ENCODE results near the gene MCRIP1. TPM values are rescaled to one million over a fixed set of nuclear protein-coding genes. Genes with fewer than 3 reads are reported as not detected.

MCRIP1 gene
- total and polyA plus RNA-seq, 9 of the 15 experiments (the other 6 are each of a cell fraction or from before 2014, with no cell fraction given), result 0.39 to 35.8 (median 9.7) TPM

- TF ChIP-seq CUX1 (CRISPR knock-in tag; IDR thresholded peaks at IDR 0.05), result peak; percentile 100
- peak; percentile 57 for TF ChIP-seq EGR1 (conservative IDR thresholded peaks at IDR 0.05)
- TF ChIP-seq HDAC6 (IDR thresholded peaks at IDR 0.05; ENCODE audit: low read depth, low read length), result no peak
- TF ChIP-seq CEBPZ (IDR thresholded peaks at IDR 0.05; ENCODE audit: borderline replicate concordance, low read depth, low read length), result peak; percentile 65; the same call in 1 of the 2 replicates
- TF ChIP-seq NRF1 (conservative IDR thresholded peaks at IDR 0.05 in 1 of 2, IDR thresholded peaks at IDR 0.05 in 1 of 2), result peak; percentile 97 to 98
- TF ChIP-seq CEBPG (CRISPR knock-in tag; IDR thresholded peaks at IDR 0.05), result peak; percentile 97
- TF ChIP-seq CEBPG (tag; conservative IDR thresholded peaks at IDR 0.05 in 1 of 2, IDR thresholded peaks at IDR 0.05 in 1 of 2), result peak; percentile 98 to 100
- peak; percentile 94 for TF ChIP-seq CHD2 (IDR thresholded peaks at IDR 0.05; ENCODE audit: low read depth, low read length)
- TF ChIP-seq PHB (CRISPR knock-in tag; IDR thresholded peaks at IDR 0.05), result no peak
- TF ChIP-seq CBFA2T3 (IDR thresholded peaks at IDR 0.05), result no peak
- peak; percentile 78 for TF ChIP-seq ZBTB9 (CRISPR knock-in tag; IDR thresholded peaks at IDR 0.05)
- TF ChIP-seq NFE2L1 (tag; IDR thresholded peaks at IDR 0.05; ENCODE audit: borderline replicate concordance, low read depth), result peak; percentile 30; the same call in 1 of the 2 replicates
- no peak for TF ChIP-seq HNRNPUL1 (IDR thresholded peaks at IDR 0.05; ENCODE audit: low read length)
- no peak for TF ChIP-seq ZNF551 (CRISPR knock-in tag; IDR thresholded peaks at IDR 0.05)
- TF ChIP-seq SAFB (IDR thresholded peaks at IDR 0.05; ENCODE audit: borderline replicate concordance, low read depth, low read length), result peak; percentile 81
- TF ChIP-seq MAFF (IDR thresholded peaks at IDR 0.05; ENCODE audit: low read length), result no peak
- TF ChIP-seq SNAPC5 (CRISPR knock-in tag; IDR thresholded peaks at IDR 0.05), result no peak
- peak; percentile 92 for TF ChIP-seq KLF6 (CRISPR knock-in tag; IDR thresholded peaks at IDR 0.05; ENCODE audit: borderline replicate concordance)
These were observed 27.9 kb upstream of the MCRIP1 start (continued) for GRCh38 chr17:81860756-81861568.

Data from K562 (cell line).